Stimulated activated CD4-positive, alpha-beta T cell treated with anti-CD3 and anti-CD28 coated beads, Interleukin-4, amount 100 ng/mL, for 48 hours (primary cell): Measurements from ENCODE around the gene GOLT1A.
"Not testable (repeated sequence)": the region's sequence is repeated elsewhere in the genome, so short reads cannot be mapped to it uniquely, and the experiment has no call there.

Source experiments
- DNase-seq, 2 donors: peaks; one replicate each; pipeline ENCODE4 v3.0.0-alpha.2; 2020; ENCODE audit warnings: low read depth in 2 of 2

The GOLT1A gene

DNA sequence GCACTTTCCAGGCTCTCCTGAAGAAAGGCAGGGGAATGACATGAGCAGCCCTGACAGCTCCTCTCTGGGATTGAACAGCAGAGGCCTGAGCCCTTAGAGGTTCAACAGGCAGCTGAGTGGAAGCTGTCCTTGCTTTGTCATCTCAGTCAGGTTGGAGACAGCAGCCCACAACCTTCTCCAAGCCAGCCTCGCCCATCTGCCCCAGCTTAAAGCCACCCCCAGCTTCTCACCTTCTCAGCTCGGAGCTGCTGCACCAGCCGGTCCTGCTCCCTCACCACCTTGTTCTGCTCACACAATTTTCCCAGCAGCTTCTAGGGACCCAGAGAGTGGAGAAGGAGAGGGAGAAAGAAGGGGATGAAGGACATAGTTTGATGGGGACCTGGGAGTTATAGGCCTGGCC, 35.2 kb upstream of the GOLT1A start:
- DNase-seq, result no peak

DNA sequence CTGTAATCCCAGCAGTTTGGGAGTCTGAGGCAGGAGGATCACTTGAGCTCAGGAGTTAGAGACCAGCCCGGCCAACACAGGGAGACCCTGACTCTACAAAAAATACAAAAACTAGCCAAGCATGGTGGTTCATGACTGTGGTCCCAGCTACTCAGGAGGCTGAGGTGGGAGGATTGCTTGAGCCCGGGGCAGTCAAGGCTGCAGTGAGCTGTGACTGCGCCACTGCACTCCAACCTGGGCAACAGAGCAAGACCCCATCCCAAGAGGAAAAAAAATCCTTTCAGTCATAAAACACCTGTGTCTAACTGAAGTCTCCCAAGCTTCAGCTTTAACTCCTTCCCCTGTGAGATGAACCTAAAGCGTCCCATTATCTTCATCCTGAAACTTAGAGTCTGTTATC, 33.1 kb upstream of the GOLT1A start:
- DNase-seq, result no peak

DNA sequence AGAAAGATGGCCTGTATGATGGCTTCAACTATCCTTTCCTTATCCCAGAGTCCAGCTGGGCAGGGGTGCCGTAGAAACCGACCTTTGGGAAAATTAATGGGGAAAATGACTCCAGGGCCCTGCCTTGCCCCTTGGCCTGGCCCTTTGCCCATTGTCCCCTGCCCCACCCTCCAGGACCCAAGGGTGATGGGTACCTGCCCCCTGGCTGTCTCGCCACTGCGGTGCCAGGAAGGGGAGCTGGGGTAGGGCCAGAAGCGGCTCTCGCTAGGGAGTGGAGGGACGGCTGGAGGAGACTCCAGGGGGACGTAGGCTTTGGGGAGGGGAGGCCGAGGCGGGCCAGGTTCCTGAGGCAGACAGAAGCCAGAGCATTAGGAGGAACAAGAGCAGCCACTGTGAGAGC, 29.1 kb upstream of the GOLT1A start:
- DNase-seq, result no peak

DNA sequence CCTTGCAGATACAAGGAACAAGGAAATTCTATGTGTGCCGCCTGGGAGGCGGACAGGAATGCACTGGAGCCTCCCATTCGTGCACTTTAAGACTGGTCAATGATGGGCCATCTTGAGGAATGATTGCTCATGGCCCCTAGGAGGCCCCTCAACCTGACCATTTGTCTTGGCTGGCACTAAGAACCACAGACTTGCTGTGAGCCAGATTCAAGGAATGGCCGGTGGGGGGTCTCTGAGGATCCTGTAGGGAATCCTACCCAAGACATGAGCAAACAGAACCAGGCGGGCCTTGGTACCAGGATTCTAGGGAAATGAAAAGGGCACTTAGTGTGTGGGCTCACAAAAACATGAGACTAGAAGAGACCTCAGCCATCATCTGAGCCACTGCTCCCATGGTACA, 28.1 kb upstream of the GOLT1A start:
- DNase-seq, result no peak

DNA sequence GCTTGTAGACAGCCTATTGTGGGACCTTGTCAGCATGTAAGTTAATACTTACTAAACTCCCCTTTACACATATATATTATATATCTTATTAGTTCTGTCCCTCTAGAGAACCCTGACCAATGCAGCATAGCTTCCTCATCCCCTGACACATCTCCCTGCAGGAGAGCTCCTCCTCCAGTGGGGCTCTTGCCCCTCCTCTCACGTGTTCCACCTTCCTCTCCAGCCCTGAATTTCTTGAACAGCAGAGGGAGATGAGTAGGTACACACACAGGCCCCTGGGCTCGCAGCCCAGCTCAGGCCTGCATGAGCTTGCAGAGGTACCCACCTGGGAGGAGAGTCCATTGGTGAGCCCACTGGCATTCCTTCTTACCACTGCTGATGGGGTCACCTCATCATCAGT, 27.3 kb upstream of the GOLT1A start:
- no peak for DNase-seq

DNA sequence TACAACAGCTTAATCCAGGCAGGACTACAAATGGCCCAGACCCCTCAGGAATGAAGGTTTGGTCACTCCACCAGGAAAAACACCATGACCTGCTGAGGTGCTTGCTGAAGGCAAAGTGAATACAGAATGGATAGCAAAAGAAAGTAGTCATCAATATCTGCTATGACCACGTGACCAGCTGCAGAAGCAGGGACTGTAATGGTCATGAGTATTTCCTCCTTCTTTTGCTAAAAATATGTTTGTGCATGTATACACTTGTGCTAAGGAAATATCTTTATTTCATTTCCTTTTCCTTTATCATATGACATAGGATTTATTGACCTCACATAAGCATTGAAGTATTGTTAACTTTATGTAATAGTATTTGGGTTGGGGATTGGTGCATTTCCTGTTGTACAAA, 26.4 kb upstream of the GOLT1A start:
- DNase-seq, result no peak

DNA sequence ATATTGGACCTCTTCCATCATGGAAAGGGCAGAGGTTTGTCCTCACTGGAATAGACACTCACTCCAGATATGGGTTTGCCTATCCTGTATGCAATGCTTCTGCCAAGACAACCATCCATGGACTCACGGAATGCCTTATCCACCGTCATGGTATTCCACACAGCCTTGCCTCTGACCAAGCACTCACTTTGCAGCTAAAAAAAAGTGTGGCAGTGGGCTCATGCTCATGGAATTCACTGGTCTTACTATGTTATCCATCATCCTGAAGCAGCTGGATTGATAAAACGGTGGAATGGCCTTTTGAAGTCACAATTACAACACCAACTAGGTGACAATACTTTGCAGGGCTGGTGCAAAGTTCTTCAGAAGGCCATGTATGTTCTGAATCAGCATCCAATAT, 25.6 kb upstream of the GOLT1A start:
- not testable (repeated sequence) for DNase-seq

DNA sequence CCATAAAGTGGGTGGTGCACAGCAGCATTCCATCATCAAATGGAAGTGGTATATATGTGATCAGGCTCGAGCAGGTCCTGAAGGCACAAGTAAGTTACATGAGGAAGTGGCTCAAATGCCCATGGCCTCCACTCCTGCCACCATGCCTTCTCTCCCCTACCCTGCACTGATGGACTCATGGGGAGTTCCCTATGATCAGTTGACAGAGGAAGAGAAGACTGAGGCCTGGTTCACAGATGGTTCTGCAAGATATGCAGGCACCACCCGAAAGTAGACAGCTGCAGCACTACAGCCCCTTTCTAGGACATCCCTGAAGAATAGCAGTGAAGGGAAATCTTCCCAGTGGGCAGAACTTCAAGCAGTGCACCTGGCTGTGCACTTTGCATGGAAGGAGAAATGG, 24.7 kb upstream of the GOLT1A start:
- not testable (repeated sequence) for DNase-seq

DNA sequence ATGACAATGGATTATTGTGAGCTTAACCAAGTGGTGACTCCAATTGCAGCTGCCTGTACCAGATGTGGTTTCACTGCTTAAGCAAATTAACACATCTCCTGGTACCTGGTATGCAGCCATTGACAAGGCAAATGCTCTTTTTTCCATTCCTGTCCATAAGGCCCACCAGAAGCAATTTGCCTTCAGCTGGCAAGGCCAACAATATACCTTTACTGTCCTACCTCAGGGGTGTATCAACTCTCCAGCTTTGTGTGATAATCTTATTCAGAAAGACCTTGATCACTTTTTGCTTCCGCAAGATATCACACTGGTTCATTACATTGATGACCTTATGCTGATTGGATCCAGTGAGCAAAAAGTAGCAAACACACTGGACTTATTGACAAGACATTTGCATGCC, 23.7 kb upstream of the GOLT1A start:
- DNase-seq, result not testable (repeated sequence)

DNA sequence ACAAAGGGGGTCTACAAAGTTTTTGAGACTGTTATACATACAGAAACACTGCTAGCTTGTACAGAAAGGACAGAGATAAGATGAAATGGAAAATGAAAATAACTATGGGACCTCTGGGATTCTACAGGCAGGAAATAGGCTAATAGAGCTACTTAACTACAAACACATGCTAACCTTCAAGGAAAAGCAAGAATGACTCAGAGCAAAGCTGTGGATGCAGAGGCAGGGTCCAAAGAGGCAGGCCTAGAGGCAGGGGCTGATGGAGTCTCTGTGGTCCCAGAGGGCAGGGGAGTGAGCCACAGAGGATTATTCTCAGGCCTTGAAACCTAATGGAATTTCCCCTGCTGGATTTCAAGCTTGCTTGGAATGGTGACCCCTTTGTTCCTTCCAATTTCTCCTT, 18.7 kb upstream of the GOLT1A start:
- DNase-seq, result no peak

DNA sequence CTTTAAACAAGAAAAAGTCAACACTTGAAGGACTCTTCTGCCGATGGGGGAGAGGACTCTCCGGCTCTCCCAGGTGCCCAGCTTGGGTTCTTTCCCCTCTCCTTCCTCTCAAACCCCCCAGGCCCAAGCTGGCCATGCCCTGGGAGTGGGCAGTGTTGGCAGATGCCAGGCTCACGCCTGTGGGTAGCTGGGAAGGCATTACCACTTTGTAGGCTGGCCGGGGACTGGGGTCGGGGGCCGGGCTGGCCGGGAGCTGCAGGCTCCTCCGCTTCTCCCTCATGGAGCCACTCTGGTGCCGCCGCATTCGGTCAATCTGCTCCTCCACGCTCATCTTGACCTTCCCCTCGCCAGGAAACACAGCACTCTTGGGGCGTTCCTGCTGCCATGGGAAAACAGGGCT, 16.4 kb upstream of the GOLT1A start:
- DNase-seq, result no peak

DNA sequence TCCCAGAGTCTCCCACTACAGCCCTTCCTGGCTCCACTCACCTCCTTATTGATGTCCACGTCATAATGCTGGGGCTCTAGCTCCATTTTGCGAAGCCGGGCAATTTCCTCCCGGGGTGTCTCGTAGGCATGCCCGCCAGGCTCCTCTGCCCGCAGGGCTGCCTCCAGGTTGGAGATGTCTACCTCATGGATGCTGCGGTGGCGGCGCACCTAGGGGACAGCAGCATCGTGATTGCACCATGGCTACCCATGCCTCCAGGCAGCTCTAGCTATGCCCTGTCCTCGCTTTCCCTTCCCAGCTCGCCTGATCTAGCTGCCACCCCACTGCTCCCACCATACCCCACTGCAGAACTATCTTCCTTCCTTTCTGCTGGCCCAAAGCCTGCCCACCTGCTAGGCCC, 15.1 kb upstream of the GOLT1A start:
- no peak for DNase-seq

DNA sequence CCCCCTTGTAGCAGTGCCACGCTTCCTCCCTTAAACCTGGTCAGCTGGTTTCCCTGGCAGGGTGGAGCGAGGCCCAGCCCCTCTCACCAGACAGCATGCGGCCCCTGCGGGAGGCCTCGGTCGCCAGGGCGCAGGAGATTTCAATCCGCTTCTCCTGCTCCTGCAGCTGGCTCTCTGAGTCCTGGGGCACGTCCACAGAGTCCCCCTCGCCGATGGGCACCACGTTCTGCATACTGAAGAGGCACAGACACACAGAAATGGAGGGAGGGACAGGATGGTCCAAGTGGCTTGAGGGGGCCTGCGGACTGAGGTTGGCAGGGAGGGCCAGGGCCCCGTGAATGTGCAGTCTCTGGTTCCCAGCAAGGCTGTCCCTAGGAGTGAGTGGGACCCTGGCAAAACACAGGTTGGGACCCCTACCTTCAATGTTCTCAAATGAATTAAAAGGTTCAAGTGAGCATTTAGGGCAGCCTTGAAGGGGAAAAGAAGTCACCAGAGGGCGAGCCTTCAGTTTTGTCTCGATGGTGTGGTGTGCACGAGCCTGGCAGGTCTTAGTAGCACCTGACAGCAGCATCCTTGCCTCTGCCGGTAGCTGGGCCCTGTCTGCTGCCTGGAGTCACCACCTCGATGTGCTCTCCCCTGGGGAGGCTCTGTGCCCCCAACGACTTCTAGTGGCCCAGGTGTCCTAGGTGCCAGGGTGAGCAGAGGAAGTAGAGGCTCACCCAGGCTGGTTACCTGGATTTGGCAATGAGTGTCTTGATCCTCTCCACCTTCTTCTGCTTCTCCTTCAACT, 14.4 kb upstream of the GOLT1A start:
- DNase-seq, result no peak

DNA sequence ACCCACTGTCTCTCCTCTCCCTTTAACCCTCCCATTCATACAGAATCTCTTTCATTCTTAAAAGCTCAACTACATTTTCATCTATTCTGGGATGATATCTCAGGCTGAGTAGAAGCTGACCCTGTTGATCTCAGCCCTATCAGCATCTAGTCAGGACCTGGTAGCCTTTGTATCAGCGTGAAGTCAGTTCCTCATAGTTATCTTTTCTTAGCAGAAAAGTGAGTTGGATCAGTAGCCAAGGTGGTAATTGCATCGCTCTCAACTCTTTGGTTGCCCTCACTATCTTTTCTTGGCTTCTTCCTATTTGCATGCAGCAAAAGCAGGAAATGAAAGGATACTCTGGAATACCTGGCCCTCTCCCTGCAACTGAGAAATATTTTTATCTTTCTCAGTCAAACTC, 13.6 kb upstream of the GOLT1A start:
- no peak for DNase-seq

DNA sequence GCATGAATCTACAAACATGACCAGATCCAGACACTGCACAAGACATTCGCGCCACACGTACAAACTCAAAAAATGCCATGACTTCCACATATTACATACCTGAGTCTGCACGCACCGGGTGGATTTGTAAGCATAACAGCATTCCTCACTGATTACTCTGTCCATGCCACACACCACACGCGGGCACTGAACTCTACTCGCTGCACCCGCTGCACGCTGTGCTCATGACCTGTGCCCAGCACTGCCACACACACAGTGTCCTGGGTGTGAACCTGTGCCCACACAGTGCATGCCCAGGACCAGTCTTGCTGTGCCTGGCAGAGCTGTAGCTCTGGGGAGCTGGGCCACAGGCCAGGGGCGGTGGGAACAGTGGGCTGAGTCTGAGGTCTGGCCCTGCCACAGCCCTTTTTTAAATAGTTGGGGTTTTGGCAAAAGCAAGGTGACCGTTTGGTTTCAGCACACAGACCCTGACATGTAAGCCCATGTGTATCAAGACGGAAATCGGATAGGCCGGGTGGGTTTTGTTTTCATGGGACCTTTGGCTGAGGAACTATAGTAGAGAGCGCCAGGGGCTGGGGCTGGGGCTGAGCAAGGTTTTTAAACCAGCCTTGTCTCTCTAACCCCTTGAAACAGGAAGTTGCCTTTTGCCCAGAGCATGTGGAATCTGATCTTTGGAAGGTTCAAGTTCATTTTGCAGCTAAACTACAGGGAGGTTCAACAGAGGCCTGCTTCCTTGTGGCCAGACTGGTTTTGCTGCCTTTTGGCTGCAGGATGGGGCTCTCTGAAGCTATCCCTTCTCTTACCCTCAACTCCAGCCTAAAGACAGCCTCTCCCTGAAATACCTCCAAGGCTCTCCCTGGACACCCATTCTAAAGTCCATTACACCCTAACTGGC, 12.3 kb upstream of the GOLT1A start:
- DNase-seq, result no peak

DNA sequence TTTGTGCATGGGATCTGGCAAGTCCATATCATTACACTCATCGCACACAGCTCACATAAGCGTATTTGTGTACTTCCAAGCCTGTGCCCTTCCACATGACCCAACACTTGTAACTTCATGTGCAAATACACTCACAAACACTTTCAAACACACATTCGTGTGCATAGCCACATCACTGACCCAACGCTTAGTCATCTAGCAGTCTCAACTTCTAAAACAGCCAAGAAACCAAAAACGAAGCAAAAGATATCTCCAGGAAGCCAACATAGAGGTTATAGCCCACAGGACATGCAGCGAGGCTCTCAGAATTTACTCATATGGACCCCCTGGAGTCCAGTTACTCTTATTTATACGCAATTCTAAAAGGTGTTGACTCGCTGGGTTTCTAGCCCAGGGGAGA, 10.9 kb upstream of the GOLT1A start:
- DNase-seq, result no peak

DNA sequence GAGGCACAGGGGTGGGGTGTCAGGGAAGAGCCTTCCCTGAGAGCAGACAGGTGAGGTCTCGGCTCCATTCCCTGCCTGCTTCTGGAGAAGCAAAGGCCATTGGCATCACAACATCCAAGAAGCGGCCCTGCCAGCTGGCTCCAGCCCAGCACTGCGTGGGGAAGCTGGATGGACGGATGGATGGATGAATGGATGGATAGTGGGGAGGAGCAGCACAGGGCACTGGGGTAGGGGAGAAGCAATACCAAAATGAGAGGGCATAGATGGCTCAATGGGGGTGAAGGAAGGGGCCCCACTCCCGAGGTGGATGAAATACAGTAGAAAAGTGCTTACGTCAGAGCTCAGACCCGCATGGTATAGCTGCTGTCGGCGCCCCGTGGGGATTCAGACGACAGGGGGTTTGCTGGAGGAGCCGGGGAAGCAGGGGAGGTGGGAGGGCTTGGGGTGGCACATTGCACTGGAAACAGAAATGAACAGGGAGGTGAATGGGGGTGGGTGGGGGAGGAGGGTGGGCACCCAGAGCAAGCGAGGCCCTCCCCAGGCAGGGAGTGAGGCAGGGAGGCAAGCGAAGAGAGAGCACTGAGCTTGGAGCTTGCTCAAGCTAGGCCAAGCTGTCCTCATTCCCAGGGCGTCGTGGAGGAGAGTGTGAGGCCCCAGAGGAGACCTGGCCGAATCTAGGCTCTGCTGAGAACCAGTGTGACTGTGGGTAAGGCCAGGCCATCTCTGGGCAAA, 9.5 kb upstream of the GOLT1A start:
- DNase-seq, result no peak

DNA sequence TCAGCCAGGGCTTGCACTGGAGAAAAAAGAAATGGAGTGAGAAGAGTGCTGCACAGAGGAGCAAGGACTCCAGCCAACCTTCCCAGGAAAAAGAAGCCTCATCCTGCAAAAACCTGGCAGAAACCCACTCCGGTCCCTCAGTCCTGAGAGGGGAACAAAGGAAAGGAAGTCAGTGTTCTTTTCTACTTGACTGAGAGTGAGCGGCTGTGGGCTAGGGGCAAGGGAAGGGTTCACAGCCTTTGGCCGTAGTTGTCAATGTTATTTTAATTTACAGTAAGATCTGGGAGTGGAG, 8.9 kb upstream of the GOLT1A start:
- DNase-seq, result no peak

DNA sequence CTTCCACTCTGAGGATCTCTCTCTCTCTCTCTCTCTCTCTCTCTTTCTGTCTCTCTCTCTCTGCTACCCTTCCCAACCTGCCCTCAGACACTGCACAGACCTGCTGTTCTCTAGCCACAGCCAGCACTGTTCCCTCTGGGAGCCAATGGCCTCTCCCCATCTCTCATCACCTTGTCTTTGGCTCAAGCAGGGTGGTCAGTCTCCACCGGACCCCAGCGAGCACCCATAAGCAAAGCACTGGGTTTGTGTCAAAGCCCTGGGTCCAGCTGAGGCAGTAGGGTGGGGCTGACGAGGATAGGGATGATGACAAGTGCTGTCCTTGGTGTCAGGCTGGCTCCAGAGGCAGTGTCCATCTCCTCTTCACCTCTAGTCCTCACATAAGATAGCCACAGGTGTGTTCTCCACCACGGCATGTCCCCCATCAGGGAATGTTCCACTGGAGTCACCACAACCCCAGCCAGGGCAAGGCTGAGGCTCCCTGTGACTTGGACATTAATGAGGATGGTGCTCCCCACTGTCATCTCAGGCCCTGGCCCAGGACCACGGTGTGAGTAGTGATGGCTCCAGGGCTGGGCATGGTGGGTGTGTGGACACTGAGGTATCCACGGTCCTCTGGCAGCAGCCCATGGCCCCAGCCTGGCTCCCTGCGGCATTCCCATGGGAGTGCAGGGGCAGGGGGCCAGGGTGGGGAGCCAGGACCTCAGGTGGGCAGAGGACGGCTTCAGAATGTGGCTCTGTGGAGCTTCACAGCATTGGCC, 8.4 kb upstream of the GOLT1A start:
- DNase-seq, result no peak

DNA sequence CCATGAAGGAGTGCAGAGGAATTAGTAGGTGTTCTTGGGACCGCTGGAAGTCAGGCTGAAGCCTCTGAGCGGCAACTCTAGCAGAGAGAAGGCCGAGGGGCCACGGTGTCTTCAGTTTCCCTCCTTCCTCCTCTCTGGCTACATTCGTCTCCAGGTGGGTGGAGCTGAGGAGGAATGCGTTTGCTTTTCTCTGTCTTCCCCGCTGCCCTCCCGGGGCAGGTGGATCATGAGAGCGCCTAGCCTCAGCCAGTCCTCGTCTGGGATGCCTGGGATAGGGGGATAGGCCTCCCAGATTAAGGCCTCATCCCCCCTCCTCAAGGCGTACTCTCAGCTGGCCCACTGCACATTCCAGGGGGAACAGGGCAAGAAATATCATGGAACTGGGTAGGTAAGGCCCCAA, 7.5 kb upstream of the GOLT1A start:
- DNase-seq, result no peak

DNA sequence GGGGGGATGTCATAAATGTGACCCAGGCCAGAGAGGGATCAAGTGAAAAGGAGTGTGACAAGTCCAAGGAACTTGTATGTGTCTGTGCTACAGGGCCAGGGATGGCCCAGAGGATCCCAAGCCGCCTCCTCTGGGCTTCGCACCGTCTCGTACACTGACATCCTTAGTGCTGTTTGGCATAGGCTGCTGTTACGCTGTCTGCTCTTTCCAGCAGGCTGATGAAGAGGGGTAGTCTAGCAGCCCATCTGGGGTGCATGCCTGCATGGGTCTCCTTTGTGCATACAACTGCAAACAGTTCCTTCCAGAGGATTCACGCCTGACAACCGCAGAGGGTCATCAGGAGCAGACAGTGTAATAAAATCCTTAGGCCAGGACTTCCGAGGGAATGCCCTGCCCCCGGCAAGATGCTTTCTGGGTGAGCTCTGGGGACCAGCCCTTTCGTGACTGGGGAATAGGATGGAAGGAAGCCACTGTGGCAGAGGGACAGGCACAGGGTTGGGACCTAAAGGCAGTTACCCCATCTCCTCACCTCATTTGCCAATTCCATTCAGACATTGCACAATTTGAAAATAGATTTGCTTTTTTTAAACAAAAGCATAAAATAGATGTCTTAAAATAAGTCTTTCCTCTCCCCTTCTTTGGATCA, 6.3 kb upstream of the GOLT1A start:
- no peak for DNase-seq

DNA sequence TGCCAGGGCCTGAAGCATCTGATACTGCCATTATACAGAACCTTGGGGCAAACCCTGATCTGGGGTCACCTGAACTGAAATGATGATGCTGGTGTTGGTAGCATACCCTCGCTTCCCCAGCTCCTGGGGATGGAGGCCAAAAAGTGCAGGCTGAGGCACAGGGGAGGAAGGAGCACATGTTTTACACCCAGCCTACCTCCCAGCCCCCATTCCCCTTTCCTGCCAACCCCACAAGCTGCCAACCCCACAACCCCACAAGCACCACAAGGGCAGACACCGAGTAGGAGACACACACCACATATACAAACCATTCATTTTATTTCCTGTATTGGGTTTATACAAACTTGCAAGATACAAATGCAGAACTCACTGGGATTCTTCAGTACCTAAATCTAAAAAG, 4.8 kb upstream of the GOLT1A start:
- DNase-seq, result no peak
